AG10803 (cell line): Measurements from ENCODE around the gene PAK4.
"Not testable (repeated sequence)": the region's sequence is repeated elsewhere in the genome, so short reads cannot be mapped to it uniquely, and the experiment has no call there.

ENCODE experiments used
- DNase-seq: peaks from one replicate; pipeline ENCODE4 v3.0.0; 2010; ENCODE audit warnings: low read depth
- H3K4me3 ChIP-seq: 2 replicates; pipeline ENCODE4 v1.5.1; 2011; ENCODE audit warnings: mild to moderate bottlenecking, low read length, control low read depth
- CTCF ChIP-seq: conservative IDR thresholded peaks from 2 replicates; pipeline ENCODE4 v1.5.1; 2011; ENCODE audit warnings: mild to moderate bottlenecking, low read length, control low read depth, inconsistent platforms

The PAK4 gene

GRCh38 chr19:39090881-39091280, 34.7 kb upstream of the PAK4 start:
- DNase-seq: no peak
- TF ChIP-seq CTCF: no peak

GRCh38 chr19:39095799-39096540, 29.6 kb upstream of the PAK4 start:
- H3K4me3 ChIP-seq, DNase-seq: not testable (repeated sequence)

More at GRCh38 chr19:39090881-39091280, 34.7 kb upstream of the PAK4 start:
- H3K4me3 ChIP-seq: no peak overlapping the region

GRCh38 chr19:39097299-39097698, 28.3 kb upstream of the PAK4 start:
- no peak for DNase-seq
- H3K4me3 ChIP-seq: no peak overlapping the region
- no peak for TF ChIP-seq CTCF

- TF ChIP-seq CTCF: no peak
- H3K4me3 ChIP-seq: no peak overlapping the region
These were observed 27.9 kb upstream of the PAK4 start for GRCh38 chr19:39097721-39098120.

GRCh38 chr19:39098365-39099269, 27.0 kb upstream of the PAK4 start:
- TF ChIP-seq CTCF: no peak
- no peak overlapping the region for H3K4me3 ChIP-seq

More at GRCh38 chr19:39097721-39098120, 27.9 kb upstream of the PAK4 start:
- DNase-seq: no peak

GRCh38 chr19:39099341-39099740, 26.2 kb upstream of the PAK4 start:
- TF ChIP-seq CTCF: no peak
- no peak overlapping the region for H3K4me3 ChIP-seq
- DNase-seq: no peak

More at GRCh38 chr19:39098365-39099269, 27.0 kb upstream of the PAK4 start:
- DNase-seq: no peak

GRCh38 chr19:39100500-39101166, 25.0 kb upstream of the PAK4 start:
- no peak for TF ChIP-seq CTCF
- H3K4me3 ChIP-seq: no peak overlapping the region
- DNase-seq: no peak
